ENCODE data around the gene FOCAD.

The FOCAD gene

DNA sequence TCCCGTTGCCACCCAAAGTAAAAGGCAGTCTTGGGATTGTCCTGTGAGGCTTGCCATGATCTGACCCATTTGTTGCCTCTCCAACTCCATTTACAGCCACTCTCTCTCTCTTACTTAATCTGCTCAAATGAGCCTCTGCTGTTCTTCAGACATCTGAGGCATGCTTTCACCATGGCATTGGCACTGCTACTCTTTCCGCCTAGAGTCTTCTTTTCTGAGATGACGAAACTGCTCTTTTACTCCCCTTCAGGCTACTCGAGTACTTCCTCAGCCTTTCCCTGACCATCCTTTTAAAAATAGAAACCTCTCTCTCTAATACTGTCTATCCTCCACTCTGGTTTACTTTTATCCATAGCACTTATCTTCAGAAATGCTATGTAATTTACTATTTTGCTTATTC lies 9.0 kb downstream of the FOCAD start:
- TF ChIP-seq, protein P1, sequence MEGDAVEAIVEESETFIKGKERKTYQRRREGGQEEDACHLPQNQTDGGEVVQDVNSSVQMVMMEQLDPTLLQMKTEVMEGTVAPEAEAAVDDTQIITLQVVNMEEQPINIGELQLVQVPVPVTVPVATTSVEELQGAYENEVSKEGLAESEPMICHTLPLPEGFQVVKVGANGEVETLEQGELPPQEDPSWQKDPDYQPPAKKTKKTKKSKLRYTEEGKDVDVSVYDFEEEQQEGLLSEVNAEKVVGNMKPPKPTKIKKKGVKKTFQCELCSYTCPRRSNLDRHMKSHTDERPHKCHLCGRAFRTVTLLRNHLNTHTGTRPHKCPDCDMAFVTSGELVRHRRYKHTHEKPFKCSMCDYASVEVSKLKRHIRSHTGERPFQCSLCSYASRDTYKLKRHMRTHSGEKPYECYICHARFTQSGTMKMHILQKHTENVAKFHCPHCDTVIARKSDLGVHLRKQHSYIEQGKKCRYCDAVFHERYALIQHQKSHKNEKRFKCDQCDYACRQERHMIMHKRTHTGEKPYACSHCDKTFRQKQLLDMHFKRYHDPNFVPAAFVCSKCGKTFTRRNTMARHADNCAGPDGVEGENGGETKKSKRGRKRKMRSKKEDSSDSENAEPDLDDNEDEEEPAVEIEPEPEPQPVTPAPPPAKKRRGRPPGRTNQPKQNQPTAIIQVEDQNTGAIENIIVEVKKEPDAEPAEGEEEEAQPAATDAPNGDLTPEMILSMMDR (IDR thresholded peaks at IDR 0.05; ENCODE audit: low read length, missing control alignments): no peak
- peak; percentile 38 for DNase-seq (ENCODE audit: low read depth)
- H3K4me3 ChIP-seq (replicated peaks; ENCODE audit: low read depth, low read length): no peak overlapping the region

DNA sequence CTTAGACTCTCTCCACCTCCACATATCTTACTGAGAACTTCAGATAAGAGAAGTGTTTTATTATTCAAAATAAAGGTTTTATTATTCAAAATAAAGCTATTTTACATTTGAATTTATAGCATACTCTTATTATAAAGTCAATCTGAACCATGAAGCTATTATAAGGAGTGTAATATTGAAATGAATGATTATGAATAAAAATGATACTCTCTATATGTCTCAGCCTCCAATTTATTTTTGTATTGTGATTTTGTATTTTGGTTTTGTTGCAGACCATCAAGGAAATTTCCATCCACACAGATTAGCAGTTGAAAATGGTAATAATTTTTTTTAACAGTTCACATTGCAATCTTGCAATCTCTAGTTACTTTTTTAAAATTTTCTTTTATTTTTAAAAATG lies 10.2 kb downstream of the FOCAD start:
- DNase-seq (ENCODE audit: low read depth): no peak
- TF ChIP-seq, protein P1 (IDR thresholded peaks at IDR 0.05; ENCODE audit: low read length, missing control alignments): no peak
- H3K4me3 ChIP-seq (replicated peaks; ENCODE audit: low read depth, low read length): no peak overlapping the region

GRCh38 chr9:20697021-20697719 lies 13.1 kb downstream of the FOCAD start:
- DNase-seq (ENCODE audit: low read depth): no peak
- no peak overlapping the region for H3K4me3 ChIP-seq (replicated peaks; ENCODE audit: low read depth, low read length)
- TF ChIP-seq, protein P1 (IDR thresholded peaks at IDR 0.05; ENCODE audit: low read length, missing control alignments): no peak

- H3K4me3 ChIP-seq (replicated peaks; ENCODE audit: low read depth, low read length): no peak overlapping the region
- DNase-seq (ENCODE audit: low read depth): no peak
- TF ChIP-seq, protein P1 (IDR thresholded peaks at IDR 0.05; ENCODE audit: low read length, missing control alignments): no peak
These were observed 14.7 kb downstream of the FOCAD start for GRCh38 chr9:20698782-20699181.

GRCh38 chr9:20701060-20701459 lies 17.0 kb downstream of the FOCAD start:
- no peak overlapping the region for H3K4me3 ChIP-seq (replicated peaks; ENCODE audit: low read depth, low read length)
- TF ChIP-seq, protein P1 (IDR thresholded peaks at IDR 0.05; ENCODE audit: low read length, missing control alignments): no peak
- peak; percentile 12 for DNase-seq (ENCODE audit: low read depth)

GRCh38 chr9:20702570-20702969 lies 18.5 kb downstream of the FOCAD start:
- DNase-seq (ENCODE audit: low read depth): no peak
- TF ChIP-seq, protein P1 (IDR thresholded peaks at IDR 0.05; ENCODE audit: low read length, missing control alignments): no peak
- no peak overlapping the region for H3K4me3 ChIP-seq (replicated peaks; ENCODE audit: low read depth, low read length)

GRCh38 chr9:20703146-20703545 lies 19.1 kb downstream of the FOCAD start:
- H3K4me3 ChIP-seq (replicated peaks; ENCODE audit: low read depth, low read length): no peak overlapping the region
- no peak for DNase-seq (ENCODE audit: low read depth)
- TF ChIP-seq, protein P1 (IDR thresholded peaks at IDR 0.05; ENCODE audit: low read length, missing control alignments): no peak

Data from fibroblast of pulmonary artery (primary cell).